ENCODE results near the gene ZSCAN26.
"Not testable (repeated sequence)": the region's sequence is repeated elsewhere in the genome, so short reads cannot be mapped to it uniquely, and the experiment has no call there.

ZSCAN26 gene

GRCh38 chr6:28312939-28313338, 46.0 kb downstream of the ZSCAN26 start:
- Histone ChIP-seq H3K4me3 (no peak overlapping the region), H3K4me1 (peaks cover 9% of the 10 kb centered on the region; the same call in 1 of the 2 replicates), H3K4me2 (no peak overlapping the region), H3K36me3 (peaks cover 3% of the 10 kb centered on the region; the same call in 1 of the 2 replicates), H4K20me1 (no peaks in the 10 kb centered on the region), H3K27ac (no peak overlapping the region), H3K9me3 (peaks cover 18% of the 10 kb centered on the region), H3K27me3 (no peaks in the 10 kb centered on the region), H3K9ac (no peak overlapping the region)
- TF ChIP-seq Cebpa-rat (IDR thresholded peaks at IDR 0.05), result no peak

DNA sequence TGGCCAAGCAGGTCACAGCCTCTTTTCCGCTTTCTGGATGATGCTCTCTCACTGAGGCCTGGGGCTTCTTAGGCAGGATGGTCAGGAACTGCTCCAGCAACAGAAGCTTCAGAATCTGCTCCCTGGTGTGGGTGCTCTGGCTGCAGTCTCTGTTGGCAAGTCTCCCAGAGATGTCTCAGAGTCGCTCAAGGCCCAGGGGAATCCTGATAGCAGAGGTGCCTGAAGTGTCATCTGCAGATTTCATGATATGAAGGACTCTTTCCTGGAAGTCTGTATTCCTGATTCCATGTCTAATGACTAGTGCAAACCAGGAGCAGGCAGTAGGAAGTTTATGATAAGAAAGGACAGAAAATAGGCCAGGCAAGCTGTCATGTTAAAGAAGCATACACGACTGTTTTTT, 48.7 kb downstream of the ZSCAN26 start:
- peaks cover 3% of the 10 kb centered on the region; the same call in 1 of the 2 replicates for H3K36me3 ChIP-seq
- TF ChIP-seq Cebpa-rat (IDR thresholded peaks at IDR 0.05), result no peak

GRCh38 chr6:28317866-28318265, 50.9 kb downstream of the ZSCAN26 start:
- not testable (repeated sequence) for H3K9ac ChIP-seq, H3K4me1 ChIP-seq, H3K4me2 ChIP-seq, H3K36me3 ChIP-seq, H4K20me1 ChIP-seq, H3K27me3 ChIP-seq, H3K27ac ChIP-seq, H3K4me3 ChIP-seq
- peaks cover 13% of the 10 kb centered on the region for H3K9me3 ChIP-seq

More for the DNA sequence above, 48.7 kb downstream of the ZSCAN26 start:
- H3K9me3 ChIP-seq, result peaks cover 18% of the 10 kb centered on the region
- H4K20me1 ChIP-seq, result no peaks in the 10 kb centered on the region
- no peaks in the 10 kb centered on the region for H3K27me3 ChIP-seq
- no peak overlapping the region for H3K9ac ChIP-seq
- H3K4me1 ChIP-seq, result peaks cover 9% of the 10 kb centered on the region; the same call in 1 of the 2 replicates
- no peak overlapping the region for H3K4me2 ChIP-seq
- H3K27ac ChIP-seq, result no peak overlapping the region
- H3K4me3 ChIP-seq, result no peak overlapping the region

DNA sequence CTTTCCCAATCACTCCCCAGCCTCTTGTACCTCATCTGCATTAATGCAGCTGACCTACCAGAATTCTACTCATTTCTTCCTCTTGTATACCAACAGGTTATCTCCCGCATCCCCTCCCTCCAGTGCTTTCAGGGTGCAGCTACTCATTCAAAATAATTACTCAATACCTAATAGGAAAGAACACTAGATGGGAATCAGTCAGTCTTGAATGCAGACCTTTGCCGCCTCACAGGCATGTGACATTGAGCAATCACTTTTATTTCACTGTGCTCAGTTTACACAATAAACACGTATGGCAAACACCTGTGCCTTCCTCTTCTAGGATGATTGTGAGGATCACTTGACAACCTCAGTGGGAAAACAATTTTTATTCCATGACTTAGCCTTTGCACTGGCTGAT, 55.7 kb downstream of the ZSCAN26 start:
- peaks cover 56% of the 10 kb centered on the region for H3K9me3 ChIP-seq
- H3K4me3 ChIP-seq, result no peak overlapping the region
- TF ChIP-seq Cebpa-rat (IDR thresholded peaks at IDR 0.05), result no peak
- H3K4me1 ChIP-seq, result no peaks in the 10 kb centered on the region
- H3K36me3 ChIP-seq, result peaks cover 38% of the 10 kb centered on the region
- no peaks in the 10 kb centered on the region for H4K20me1 ChIP-seq
- no peak overlapping the region for H3K27ac ChIP-seq
- no peak overlapping the region for H3K9ac ChIP-seq
- no peak overlapping the region for H3K4me2 ChIP-seq
- no peaks in the 10 kb centered on the region for H3K27me3 ChIP-seq

DNA sequence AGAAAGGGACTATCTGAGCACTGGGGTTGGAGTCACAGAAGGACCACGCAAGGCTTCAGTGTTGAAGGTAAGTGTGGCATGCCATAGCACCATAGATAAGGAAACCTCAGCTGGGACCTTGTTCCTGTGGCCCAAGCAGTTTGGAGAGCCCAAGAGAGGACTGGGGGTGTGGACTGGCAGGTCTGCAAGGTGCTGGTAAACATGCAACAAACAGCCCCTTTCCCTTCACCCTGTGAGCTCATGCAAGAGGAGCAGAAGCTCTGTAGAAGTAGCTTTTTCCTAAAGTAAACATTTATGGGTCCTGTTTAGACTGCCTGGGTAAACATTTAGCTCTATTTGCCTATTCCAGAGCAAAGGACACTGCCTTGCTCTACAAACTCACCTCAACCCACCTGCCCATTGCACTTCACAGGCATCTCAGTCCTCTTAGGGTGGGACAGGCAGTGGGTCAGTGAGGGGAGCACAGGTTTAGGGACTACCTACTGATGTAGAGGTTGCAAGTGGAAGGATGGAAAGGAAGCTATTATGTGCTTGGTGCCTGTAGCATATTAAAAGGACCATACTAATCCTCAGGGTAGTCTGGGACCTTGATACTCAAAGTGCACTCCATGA, 57.0 kb downstream of the ZSCAN26 start:
- Histone ChIP-seq H3K9me3 (peaks cover 68% of the 10 kb centered on the region), H3K9ac (no peak overlapping the region), H3K4me2 (no peak overlapping the region), H4K20me1 (no peaks in the 10 kb centered on the region), H3K4me3 (no peak overlapping the region), H3K4me1 (no peaks in the 10 kb centered on the region), H3K36me3 (peaks cover 40% of the 10 kb centered on the region), H3K27me3 (no peaks in the 10 kb centered on the region), H3K27ac (no peak overlapping the region)
- TF ChIP-seq Cebpa-rat (IDR thresholded peaks at IDR 0.05), result no peak

GRCh38 chr6:28326371-28326948, 59.5 kb downstream of the ZSCAN26 start:
- peaks cover 50% of the 10 kb centered on the region for H3K36me3 ChIP-seq
- no peaks in the 10 kb centered on the region for H3K27me3 ChIP-seq
- H4K20me1 ChIP-seq, result no peaks in the 10 kb centered on the region
- H3K4me2 ChIP-seq, result no peak overlapping the region
- peak overlapping the region; percentile 44; the same call in 1 of the 2 replicates for H3K4me3 ChIP-seq
- H3K9me3 ChIP-seq, result peaks cover 85% of the 10 kb centered on the region
- no peak for TF ChIP-seq Cebpa-rat (IDR thresholded peaks at IDR 0.05)
- H3K4me1 ChIP-seq, result no peaks in the 10 kb centered on the region
- no peak overlapping the region for H3K9ac ChIP-seq
- no peak overlapping the region for H3K27ac ChIP-seq

Data from BLaER1 (cell line).